Measurements from ENCODE around the gene CHIA.

Gene CHIA

GRCh38 chr1:111290630-111291029, at the start of gene CHIA:
Gene CHIA (plus strand): TSS chr1:111290851. CDS start chr1:111310468, 19,617 bp downstream.
- no peak for DNase-seq

GRCh38 chr1:111241797-111242196, 48.9 kb upstream of the CHIA start:
- DNase-seq: no peak

- no peak for DNase-seq
Observed at GRCh38 chr1:111242805-111243523, 47.7 kb upstream of the CHIA start.

GRCh38 chr1:111247125-111247838, 43.4 kb upstream of the CHIA start:
- DNase-seq: no peak

GRCh38 chr1:111249960-111250359, 40.7 kb upstream of the CHIA start:
- DNase-seq: no peak

GRCh38 chr1:111251570-111251969, 39.1 kb upstream of the CHIA start:
- DNase-seq: no peak

- no peak for DNase-seq
Observed at GRCh38 chr1:111252786-111253185, 37.9 kb upstream of the CHIA start.

GRCh38 chr1:111253876-111254275, 36.8 kb upstream of the CHIA start:
- no peak for DNase-seq

- no peak for DNase-seq
Observed at GRCh38 chr1:111256988-111257658, 33.5 kb upstream of the CHIA start.

GRCh38 chr1:111267801-111268508, 22.7 kb upstream of the CHIA start:
- DNase-seq: no peak

- no peak for DNase-seq
Observed at GRCh38 chr1:111269825-111270406, 20.7 kb upstream of the CHIA start.

- peak; percentile 27 for DNase-seq
Observed at GRCh38 chr1:111270771-111271463, 19.7 kb upstream of the CHIA start.

- no peak for DNase-seq
Observed at GRCh38 chr1:111271464-111271801, 19.2 kb upstream of the CHIA start.

GRCh38 chr1:111272081-111272480, 18.6 kb upstream of the CHIA start:
- no peak for DNase-seq

- DNase-seq: no peak
Observed at GRCh38 chr1:111274653-111275052, 16.0 kb upstream of the CHIA start.

- DNase-seq: no peak
Observed at GRCh38 chr1:111275079-111275478, 15.6 kb upstream of the CHIA start.

GRCh38 chr1:111275780-111276433, 14.7 kb upstream of the CHIA start:
- no peak for DNase-seq

- DNase-seq: no peak
Observed at GRCh38 chr1:111279144-111279543, 11.5 kb upstream of the CHIA start.

- DNase-seq: no peak
Observed at GRCh38 chr1:111280267-111280666, 10.4 kb upstream of the CHIA start.

- DNase-seq: no peak
Observed at GRCh38 chr1:111281411-111281810, 9.2 kb upstream of the CHIA start.

GRCh38 chr1:111283838-111284237, 6.8 kb upstream of the CHIA start:
- DNase-seq: no peak

GRCh38 chr1:111285879-111286278, 4.8 kb upstream of the CHIA start:
- DNase-seq: no peak
